Gastrocnemius medialis (tissue), 4 donors: ENCODE measurements around the gene ARMC2. TPM values are rescaled to one million over a fixed set of nuclear protein-coding genes. Genes with fewer than 3 reads are reported as not detected.

Experiments
- ATAC-seq, 2 donors: fragments of 150-250 bp; one replicate each; pipeline ENCODE4 v1.9.1; 2016
- DNase-seq, 2 donors: peaks; one replicate each; pipeline ENCODE4 v3.0.0-alpha.2; 2019
- H3K27ac ChIP-seq, 4 donors: fragments of 200-600 bp; sonication (generic); 1 replicate in 1 of 4; 2 replicates in 3 of 4; pipeline ENCODE4 v1.5.1; 2016 to 2018; ENCODE audit warnings: mild to moderate bottlenecking in 2 of 4, moderate library complexity in 1 of 4
- H3K27me3 ChIP-seq, 3 donors: fragments of 200-600 bp; sonication (generic) in 2 of 3; 1 replicate in 1 of 3; 2 replicates in 2 of 3; pipeline versions ENCODE4 v1.5.1 to v1.6.0; 2016 to 2019; ENCODE audit warnings: mild to moderate bottlenecking in 1 of 3, moderate library complexity in 1 of 3
- H3K36me3 ChIP-seq, 2 donors: fragments of 200-600 bp; sonication (generic) in 1 of 2; one replicate each; pipeline ENCODE4 v1.5.1; 2017 to 2018
- H3K4me1 ChIP-seq, 2 donors: fragments of 200-600 bp; sonication (generic) in 1 of 2; one replicate each; pipeline ENCODE4 v1.5.1; 2016 to 2017; ENCODE audit warnings: mild to moderate bottlenecking in 2 of 2
- H3K4me3 ChIP-seq, 4 donors: fragments of 200-600 bp; sonication (generic) in 3 of 4; 1 replicate in 1 of 4; 2 replicates in 3 of 4; pipeline ENCODE4 v1.5.1; 2016 to 2019; ENCODE audit warnings: mild to moderate bottlenecking in 2 of 4
- H3K9me3 ChIP-seq, 3 donors: fragments of 200-600 bp; sonication (generic) in 2 of 3; 1 replicate in 1 of 3; 2 replicates in 2 of 3; pipeline ENCODE4 v1.5.1; 2016 to 2019
- CTCF ChIP-seq, 5 experiments: fragments of 450-650 bp in 3 of 5; fragments of 200-600 bp in 2 of 5; sonication (generic) in 2 of 5; IDR thresholded peaks in 4 of 5; conservative IDR thresholded peaks in 1 of 5; 1 replicate in 4 of 5; 2 replicates in 1 of 5; pipeline ENCODE4 v1.5.1; 2016 to 2019; ENCODE audit warnings: antibody characterized with exemption in 5 of 5, mild to moderate bottlenecking in 3 of 5, moderate library complexity in 3 of 5
- POLR2A ChIP-seq, 2 donors: fragments of 450-650 bp; IDR thresholded peaks; one replicate each; pipeline ENCODE4 v1.6.1; 2017; ENCODE audit warnings: antibody characterized with exemption in 2 of 2, mild to moderate bottlenecking in 2 of 2, moderate library complexity in 2 of 2
- in situ Hi-C, 4 donors: fragments of 200-750 bp; cut with MboI; loops; one replicate each; pipeline versions ENCODE4 v1.15.0 to v1.8.0; 2017; ENCODE audit warnings: low sequenced_read_pairs in 4 of 4
- intact Hi-C: fragments of 100-400 bp; cut with DNase I; formaldehyde crosslinking; loops from one replicate; pipeline ENCODE4 v1.15.1; 2023; ENCODE audit warnings: low total_unique reads
- total RNA-seq, 4 donors: library from RNA; depleted of rRNA; stranded (reverse); fragments of >200 nt; gene quantifications; one replicate each; pipeline versions ENCODE4 v1.1.0 to v1.2.3, GENCODE V29; 2016

ARMC2 gene
- total RNA-seq, 4 donors from 2014 or later, result 0.20 to 1.8 (median 0.56) TPM

- no peak overlapping the region for H3K27ac ChIP-seq
- DNase-seq (no peak), ATAC-seq (no peak)
- TF ChIP-seq CTCF (IDR thresholded peaks at IDR 0.05 in 4 of 5, conservative IDR thresholded peaks at IDR 0.05 in 1 of 5), result no peak
- TF ChIP-seq POLR2A (IDR thresholded peaks at IDR 0.05), result no peak
- no peaks in the 10 kb centered on the region for H3K9me3 ChIP-seq
- H3K4me3 ChIP-seq, result no peak overlapping the region
- H3K36me3 ChIP-seq, result no peaks in the 10 kb centered on the region
- intact Hi-C loops (no loop called here), in situ Hi-C loops (no loop called here)
- peaks cover 0 to 12% of the 10 kb centered on the region in 2 donors for H3K4me1 ChIP-seq
- H3K27me3 ChIP-seq, result no peaks in the 10 kb centered on the region
Measured at GRCh38 chr6:108958900-108959770, 110.9 kb downstream of the ARMC2 start.

DNA sequence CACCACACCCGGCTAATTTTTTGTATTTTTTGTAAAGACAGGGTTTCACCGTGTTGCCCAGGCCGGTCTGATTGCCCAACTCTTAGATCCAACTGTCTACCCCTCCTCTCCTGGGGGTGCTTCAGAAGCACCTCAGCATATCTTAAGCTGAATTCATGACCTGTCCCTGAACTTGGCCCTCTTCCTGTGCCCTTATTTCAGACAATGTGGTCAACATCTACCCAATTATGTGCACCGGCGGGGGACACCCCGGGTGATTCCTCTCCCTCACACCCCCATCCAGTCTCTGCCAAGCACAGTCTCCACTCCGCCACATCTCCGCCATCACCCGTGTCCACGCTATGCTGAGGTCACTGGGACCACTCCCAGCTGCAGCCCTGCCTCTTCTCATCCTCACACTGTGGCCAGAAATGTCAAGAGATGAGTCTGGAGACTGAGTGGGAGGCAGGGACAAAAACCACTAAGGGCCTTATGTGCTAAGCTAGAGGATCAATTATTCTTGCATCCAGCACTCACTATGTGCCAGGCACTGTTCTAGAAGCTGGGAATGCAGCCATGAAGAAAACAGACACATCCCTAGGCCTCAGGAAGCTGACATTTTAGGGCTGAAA, 111.9 kb downstream of the ARMC2 start:
- H3K4me3 ChIP-seq, result no peak overlapping the region
- intact Hi-C loops, result no loop called here
- ATAC-seq (peak; percentile 45 to 46), DNase-seq (no peak)
- in situ Hi-C loops, result no loop called here
- peaks cover 0 to 12% of the 10 kb centered on the region in 2 donors for H3K4me1 ChIP-seq
- no peak for TF ChIP-seq CTCF (IDR thresholded peaks at IDR 0.05 in 4 of 5, conservative IDR thresholded peaks at IDR 0.05 in 1 of 5)
- TF ChIP-seq POLR2A (IDR thresholded peaks at IDR 0.05), result no peak
- no peaks in the 10 kb centered on the region for H3K27me3 ChIP-seq
- no peaks in the 10 kb centered on the region for H3K9me3 ChIP-seq
- peak overlapping the region in 1 of 4 donors; percentile 68 for H3K27ac ChIP-seq
- no peaks in the 10 kb centered on the region for H3K36me3 ChIP-seq

DNA sequence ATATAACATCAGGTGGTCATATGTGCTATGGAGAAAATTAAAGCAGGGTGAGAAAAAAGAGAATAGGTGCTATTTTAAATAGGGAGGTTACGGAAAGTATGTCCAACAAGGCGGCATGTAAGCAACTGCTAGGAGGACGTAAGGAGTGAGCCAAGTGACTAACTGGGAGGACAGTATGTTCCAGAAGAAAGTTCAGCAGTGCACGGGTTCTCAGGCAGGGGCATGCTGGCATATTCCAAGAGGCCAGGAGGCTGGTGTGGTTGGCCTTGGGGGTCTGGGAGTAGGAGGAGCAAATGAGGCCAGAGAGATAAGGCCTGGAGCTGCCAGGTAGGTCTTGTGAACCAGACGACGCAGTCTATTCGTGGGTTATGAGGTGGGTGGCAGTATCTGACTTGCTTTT, 112.4 kb downstream of the ARMC2 start:
- Histone ChIP-seq H3K36me3 (no peaks in the 10 kb centered on the region), H3K27me3 (no peaks in the 10 kb centered on the region), H3K4me3 (no peak overlapping the region), H3K4me1 (peaks cover 0 to 12% of the 10 kb centered on the region in 2 donors), H3K27ac (peak overlapping the region in 2 of 4 donors; percentile 37 to 68), H3K9me3 (no peaks in the 10 kb centered on the region)
- in situ Hi-C loops (no loop called here), intact Hi-C loops (no loop called here)
- TF ChIP-seq POLR2A (IDR thresholded peaks at IDR 0.05), result no peak
- no peak for TF ChIP-seq CTCF (IDR thresholded peaks at IDR 0.05 in 4 of 5, conservative IDR thresholded peaks at IDR 0.05 in 1 of 5)
- DNase-seq (peak in 1 of 2 donors; percentile 60), ATAC-seq (peak; percentile 83 to 85)

GRCh38 chr6:108961077-108961476, 112.9 kb downstream of the ARMC2 start:
- Histone ChIP-seq H3K27me3 (no peaks in the 10 kb centered on the region), H3K4me3 (no peak overlapping the region), H3K36me3 (no peaks in the 10 kb centered on the region), H3K4me1 (peaks cover 1 to 13% of the 10 kb centered on the region in 2 donors), H3K9me3 (no peaks in the 10 kb centered on the region), H3K27ac (peak overlapping the region in 2 of 4 donors; percentile 37 to 68)
- ATAC-seq (no peak), DNase-seq (no peak)
- in situ Hi-C loops, result no loop called here
- TF ChIP-seq POLR2A (IDR thresholded peaks at IDR 0.05) (no peak), CTCF (IDR thresholded peaks at IDR 0.05 in 4 of 5, conservative IDR thresholded peaks at IDR 0.05 in 1 of 5) (no peak)
- intact Hi-C loops, result no loop called here
